ENCODE measurements around the gene ZNF134. TPM values are rescaled to one million over a fixed set of nuclear protein-coding genes. Genes with fewer than 3 reads are reported as not detected.

ZNF134 gene
- total RNA-seq, 4 donors from 2014 or later: 7.5 to 14.9 (median 10.4) TPM

DNA sequence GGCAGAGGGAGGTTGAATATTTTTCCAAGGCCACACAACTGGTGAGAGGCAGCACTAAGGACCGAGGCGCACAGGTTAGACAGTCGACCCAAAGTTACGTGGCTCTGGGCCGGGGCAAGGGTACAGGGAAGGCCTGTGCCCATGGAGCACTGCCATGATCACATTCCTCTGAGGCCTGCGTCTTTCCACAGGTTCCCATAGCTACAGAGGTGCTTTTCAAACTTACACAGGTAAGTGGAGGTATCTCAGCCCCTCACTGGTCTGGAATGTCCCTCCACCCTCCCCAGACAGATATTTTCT lies 19.7 kb downstream of the ZNF134 start:
- H3K9me3 ChIP-seq: peaks cover 12 to 43% (median 37%) of the 10 kb centered on the region in 3 donors
- TF ChIP-seq, protein P1, sequence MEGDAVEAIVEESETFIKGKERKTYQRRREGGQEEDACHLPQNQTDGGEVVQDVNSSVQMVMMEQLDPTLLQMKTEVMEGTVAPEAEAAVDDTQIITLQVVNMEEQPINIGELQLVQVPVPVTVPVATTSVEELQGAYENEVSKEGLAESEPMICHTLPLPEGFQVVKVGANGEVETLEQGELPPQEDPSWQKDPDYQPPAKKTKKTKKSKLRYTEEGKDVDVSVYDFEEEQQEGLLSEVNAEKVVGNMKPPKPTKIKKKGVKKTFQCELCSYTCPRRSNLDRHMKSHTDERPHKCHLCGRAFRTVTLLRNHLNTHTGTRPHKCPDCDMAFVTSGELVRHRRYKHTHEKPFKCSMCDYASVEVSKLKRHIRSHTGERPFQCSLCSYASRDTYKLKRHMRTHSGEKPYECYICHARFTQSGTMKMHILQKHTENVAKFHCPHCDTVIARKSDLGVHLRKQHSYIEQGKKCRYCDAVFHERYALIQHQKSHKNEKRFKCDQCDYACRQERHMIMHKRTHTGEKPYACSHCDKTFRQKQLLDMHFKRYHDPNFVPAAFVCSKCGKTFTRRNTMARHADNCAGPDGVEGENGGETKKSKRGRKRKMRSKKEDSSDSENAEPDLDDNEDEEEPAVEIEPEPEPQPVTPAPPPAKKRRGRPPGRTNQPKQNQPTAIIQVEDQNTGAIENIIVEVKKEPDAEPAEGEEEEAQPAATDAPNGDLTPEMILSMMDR (IDR thresholded peaks at IDR 0.05): no peak
- TF ChIP-seq POLR2A (IDR thresholded peaks at IDR 0.05): no peak
- no peaks in the 10 kb centered on the region for H3K27me3 ChIP-seq
- 42 to 44% methylated on average over 6 of the region's 6 CpGs for WGBS, 2 donors
- H3K4me3 ChIP-seq: peak overlapping the region; percentile 74 to 96 (median 84)
- H3K36me3 ChIP-seq: peaks cover 0 to 47% (median 0%) of the 10 kb centered on the region in 3 donors
- intact Hi-C loops (cut with DNase I): no loop called here
- H3K27ac ChIP-seq: peak overlapping the region in 2 of 4 donors; percentile 85 to 89
- no peak for DNase-seq
- peaks cover 5 to 20% (median 7%) of the 10 kb centered on the region in 3 donors for H3K4me1 ChIP-seq

DNA sequence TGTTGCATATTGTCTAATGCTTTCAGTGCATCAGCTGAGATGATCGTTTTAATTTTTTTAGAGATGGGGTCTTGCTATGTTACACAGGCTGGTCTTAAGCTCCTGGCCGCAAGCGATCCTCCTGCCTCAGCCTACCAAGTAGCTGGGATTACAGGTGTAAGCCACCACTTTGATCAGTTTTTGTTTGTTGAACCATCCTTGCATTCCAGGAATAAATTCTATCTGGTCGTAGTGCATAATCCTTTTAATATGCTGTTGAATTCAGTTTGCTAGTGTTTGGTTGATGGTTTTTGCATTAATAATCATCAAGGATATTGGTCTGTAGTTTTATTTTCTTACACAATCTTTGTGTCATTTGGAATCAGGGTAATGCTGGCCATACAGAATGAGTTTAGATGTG lies 23.3 kb downstream of the ZNF134 start:
- intact Hi-C loops (cut with DNase I): no loop called here
- no peak overlapping the region for H3K27ac ChIP-seq
- TF ChIP-seq, protein P1 (IDR thresholded peaks at IDR 0.05): no peak
- TF ChIP-seq POLR2A (IDR thresholded peaks at IDR 0.05): no peak
- no peaks in the 10 kb centered on the region for H3K27me3 ChIP-seq
- H3K36me3 ChIP-seq: peaks cover 23 to 83% (median 24%) of the 10 kb centered on the region in 3 donors
- DNase-seq: no peak
- WGBS, 2 donors: 88 to 100% methylated on average over 3 to 4 of the region's 4 CpGs
- peaks cover 12 to 77% (median 55%) of the 10 kb centered on the region in 3 donors for H3K9me3 ChIP-seq
- peaks cover 5 to 18% (median 7%) of the 10 kb centered on the region in 3 donors for H3K4me1 ChIP-seq
- H3K4me3 ChIP-seq: no peak overlapping the region

DNA sequence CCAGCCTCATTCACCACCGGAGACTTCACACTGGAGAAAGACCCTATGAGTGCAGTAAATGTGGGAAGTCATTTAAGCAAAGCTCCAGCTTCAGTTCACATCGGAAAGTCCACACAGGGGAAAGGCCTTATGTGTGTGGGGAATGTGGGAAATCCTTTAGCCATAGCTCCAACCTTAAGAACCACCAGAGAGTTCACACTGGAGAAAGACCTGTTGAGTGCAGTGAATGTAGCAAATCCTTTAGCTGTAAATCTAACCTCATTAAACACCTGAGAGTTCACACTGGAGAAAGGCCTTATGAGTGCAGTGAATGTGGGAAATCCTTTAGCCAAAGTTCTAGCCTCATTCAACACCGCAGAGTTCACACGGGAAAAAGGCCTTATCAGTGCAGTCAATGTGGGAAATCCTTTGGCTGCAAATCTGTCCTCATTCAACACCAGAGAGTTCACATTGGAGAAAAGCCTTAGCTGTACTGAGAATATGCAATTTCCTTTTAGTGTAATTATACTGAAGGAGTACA lies 27.7 kb downstream of the ZNF134 start:
- H3K4me3 ChIP-seq: no peak overlapping the region
- peaks cover 23 to 63% (median 24%) of the 10 kb centered on the region in 3 donors for H3K36me3 ChIP-seq
- peaks cover 0 to 6% (median 0%) of the 10 kb centered on the region in 3 donors for H3K4me1 ChIP-seq
- H3K27ac ChIP-seq: no peak overlapping the region
- DNase-seq: no peak
- intact Hi-C loops (cut with DNase I): no loop called here
- H3K9me3 ChIP-seq: peaks cover 12 to 79% (median 48%) of the 10 kb centered on the region in 3 donors
- H3K27me3 ChIP-seq: no peaks in the 10 kb centered on the region
- no peak for TF ChIP-seq POLR2A (IDR thresholded peaks at IDR 0.05)
- TF ChIP-seq, protein P1 (IDR thresholded peaks at IDR 0.05): no peak
- 95 to 97% methylated on average over 4 of the region's 4 CpGs for WGBS, 2 donors

DNA sequence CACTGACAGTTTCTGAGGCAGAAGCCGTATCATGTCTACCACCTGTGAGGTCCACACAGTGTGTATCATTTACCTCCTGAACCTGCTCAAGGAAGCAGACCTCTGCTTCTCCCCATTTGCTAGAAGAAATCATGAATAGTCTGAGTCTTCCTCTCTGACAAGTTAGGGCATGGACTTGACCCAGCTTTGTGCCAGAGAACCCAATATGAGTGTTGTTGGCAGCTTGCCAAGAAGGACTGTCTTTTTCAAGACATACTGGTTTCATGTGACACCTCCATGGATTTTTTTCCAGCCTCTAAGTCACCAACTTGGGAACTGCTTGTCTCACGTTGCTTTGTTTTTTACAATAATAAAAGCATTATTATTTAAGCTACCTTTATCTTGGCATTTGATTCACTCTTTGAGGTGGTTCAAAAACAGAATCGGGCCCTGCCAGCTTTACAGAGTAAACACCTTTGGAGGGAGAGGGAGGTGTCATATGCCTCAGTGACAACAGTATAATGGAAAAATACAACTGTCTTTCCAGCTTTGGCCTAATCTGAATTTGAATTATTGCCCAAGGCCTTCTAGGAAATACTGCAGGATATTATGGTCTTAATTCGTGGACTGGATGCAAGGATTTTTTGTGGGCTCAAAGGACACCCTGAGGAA lies 28.5 kb downstream of the ZNF134 start:
- Histone ChIP-seq H3K36me3 (peaks cover 23 to 56% (median 24%) of the 10 kb centered on the region in 3 donors), H3K4me3 (no peak overlapping the region), H3K4me1 (peaks cover 0 to 6% (median 0%) of the 10 kb centered on the region in 3 donors), H3K9me3 (peaks cover 10 to 79% (median 40%) of the 10 kb centered on the region in 3 donors), H3K27me3 (no peaks in the 10 kb centered on the region), H3K27ac (peak overlapping the region in 1 of 4 donors; percentile 14)
- WGBS, 2 donors: 51 to 55% methylated on average over 4 of the region's 4 CpGs
- no peak for DNase-seq
- TF ChIP-seq, protein P1 (IDR thresholded peaks at IDR 0.05): no peak
- TF ChIP-seq POLR2A (IDR thresholded peaks at IDR 0.05): no peak
- intact Hi-C loops (cut with DNase I): no loop called here

DNA sequence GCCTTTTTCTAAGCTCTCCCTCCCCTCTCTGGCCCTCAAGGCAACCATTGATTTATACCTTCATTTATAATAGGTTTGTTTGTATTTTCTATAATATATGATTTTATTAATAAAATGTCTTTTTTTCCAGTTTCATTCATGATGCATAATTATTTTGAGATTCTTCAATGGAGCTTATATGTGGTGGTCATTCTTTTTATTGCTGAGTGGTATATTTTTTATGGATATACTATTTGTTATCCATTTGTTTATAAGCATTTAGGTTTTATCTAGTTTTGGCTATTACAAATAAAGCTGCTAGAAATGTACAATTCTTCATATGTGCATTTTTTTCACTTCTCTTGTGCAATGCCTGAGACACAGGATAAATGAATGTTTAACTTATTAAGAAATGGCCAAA lies 29.7 kb downstream of the ZNF134 start:
- no peak for DNase-seq
- H3K36me3 ChIP-seq: peaks cover 23 to 44% (median 24%) of the 10 kb centered on the region in 3 donors
- peaks cover 0 to 6% (median 0%) of the 10 kb centered on the region in 3 donors for H3K4me1 ChIP-seq
- H3K9me3 ChIP-seq: peaks cover 0 to 75% (median 28%) of the 10 kb centered on the region in 3 donors
- no peak for TF ChIP-seq POLR2A (IDR thresholded peaks at IDR 0.05)
- TF ChIP-seq, protein P1 (IDR thresholded peaks at IDR 0.05): no peak
- H3K4me3 ChIP-seq: no peak overlapping the region
- H3K27ac ChIP-seq: no peak overlapping the region
- intact Hi-C loops (cut with DNase I): no loop called here
- no peaks in the 10 kb centered on the region for H3K27me3 ChIP-seq
